ENCODE results near the gene FNDC3A.

DNA sequence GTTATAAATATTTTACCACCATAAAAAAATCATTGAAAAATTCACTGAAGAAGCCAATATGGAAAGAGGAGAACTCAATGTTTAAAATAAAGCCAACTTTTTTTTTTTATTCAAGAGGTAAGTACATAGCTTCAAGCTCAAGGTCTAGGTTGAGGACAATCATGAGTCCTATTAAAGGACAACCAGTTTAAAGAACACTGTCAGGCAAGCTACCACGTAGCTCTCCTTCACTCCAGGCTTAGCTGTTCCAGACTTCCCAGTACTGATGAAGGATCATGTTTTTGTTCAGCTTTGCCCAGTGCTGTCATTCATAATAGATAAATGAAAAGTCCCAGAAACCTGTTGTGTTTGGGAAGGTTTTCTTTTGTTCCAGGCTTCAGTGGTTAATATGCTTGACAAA, 234.4 kb downstream of the FNDC3A start:
- TF ChIP-seq, protein P1, sequence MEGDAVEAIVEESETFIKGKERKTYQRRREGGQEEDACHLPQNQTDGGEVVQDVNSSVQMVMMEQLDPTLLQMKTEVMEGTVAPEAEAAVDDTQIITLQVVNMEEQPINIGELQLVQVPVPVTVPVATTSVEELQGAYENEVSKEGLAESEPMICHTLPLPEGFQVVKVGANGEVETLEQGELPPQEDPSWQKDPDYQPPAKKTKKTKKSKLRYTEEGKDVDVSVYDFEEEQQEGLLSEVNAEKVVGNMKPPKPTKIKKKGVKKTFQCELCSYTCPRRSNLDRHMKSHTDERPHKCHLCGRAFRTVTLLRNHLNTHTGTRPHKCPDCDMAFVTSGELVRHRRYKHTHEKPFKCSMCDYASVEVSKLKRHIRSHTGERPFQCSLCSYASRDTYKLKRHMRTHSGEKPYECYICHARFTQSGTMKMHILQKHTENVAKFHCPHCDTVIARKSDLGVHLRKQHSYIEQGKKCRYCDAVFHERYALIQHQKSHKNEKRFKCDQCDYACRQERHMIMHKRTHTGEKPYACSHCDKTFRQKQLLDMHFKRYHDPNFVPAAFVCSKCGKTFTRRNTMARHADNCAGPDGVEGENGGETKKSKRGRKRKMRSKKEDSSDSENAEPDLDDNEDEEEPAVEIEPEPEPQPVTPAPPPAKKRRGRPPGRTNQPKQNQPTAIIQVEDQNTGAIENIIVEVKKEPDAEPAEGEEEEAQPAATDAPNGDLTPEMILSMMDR (IDR thresholded peaks at IDR 0.05), result no peak
- TF ChIP-seq POLR2A (IDR thresholded peaks at IDR 0.05), result no peak
